Activated CD8-positive, alpha-beta T cell treated with anti-CD3 and anti-CD28 coated beads for 36 hours (primary cell): ENCODE measurements around the gene SHOX. TPM values are rescaled to one million over a fixed set of nuclear protein-coding genes. Genes with fewer than 3 reads are reported as not detected.
"Not testable (repeated sequence)": the region's sequence is repeated elsewhere in the genome, so short reads cannot be mapped to it uniquely, and the experiment has no call there.

Experiments used
- ATAC-seq: fragments of 200-7000 bp; cut with Tn5 transposase; one replicate; pipeline ENCODE4 v1.10.0; 2021; ENCODE audit warnings: mild to moderate bottlenecking, moderate library complexity
- CTCF ChIA-PET: fragments of 350-600 bp; sonication (Branson Sonifier 250); formaldehyde crosslinking; loops from one replicate; lab custom pipeline; 2021; ENCODE audit warnings: antibody characterized with exemption; lab: Charles Lee
- POLR2A ChIA-PET: fragments of 350-600 bp; sonication (Branson Sonifier 250); formaldehyde crosslinking; loops from one replicate; lab custom pipeline; 2021; ENCODE audit warnings: antibody characterized with exemption; lab: Charles Lee
- DNase-seq: peaks from one replicate; pipeline ENCODE4 v3.0.0-alpha.2; 2020
- H3K27ac Mint-ChIP-seq: one replicate; pipeline ENCODE4 v1.8.0; 2021; ENCODE audit warnings: mild to moderate bottlenecking, mixed read lengths
- H3K27me3 Mint-ChIP-seq: one replicate; pipeline ENCODE4 v1.8.0; 2021; ENCODE audit warnings: mixed read lengths
- H3K36me3 Mint-ChIP-seq: one replicate; pipeline ENCODE4 v1.8.0; 2021; ENCODE audit warnings: low read depth, mixed read lengths
- H3K4me1 Mint-ChIP-seq: one replicate; pipeline ENCODE4 v1.8.0; 2021; ENCODE audit warnings: low read depth, mixed read lengths
- H3K4me3 Mint-ChIP-seq: one replicate; pipeline ENCODE4 v1.8.0; 2021; ENCODE audit warnings: mild to moderate bottlenecking, moderate library complexity, mixed read lengths
- H3K9me3 Mint-ChIP-seq: one replicate; pipeline ENCODE4 v1.8.0; 2021; ENCODE audit warnings: mixed read lengths
- intact Hi-C: fragments of 100-400 bp; cut with micrococcal nuclease; formaldehyde crosslinking; loops from one replicate; pipeline ENCODE4 v1.10.0; 2022
- total RNA-seq, 2 experiments: library from RNA; stranded (reverse); gene quantifications; one replicate each; pipeline ENCODE4 v1.2.3, GENCODE V29; 2021
- TF ChIP-seq, protein P1 (sequence below): fragments of 200-600 bp; IDR thresholded peaks from one replicate; pipeline ENCODE4 v1.8.0; 2022; ENCODE audit warnings: antibody characterized with exemption, mild to moderate bottlenecking

The SHOX gene
- total RNA-seq, 2 experiments from 2014 or later, result not detected

DNA sequence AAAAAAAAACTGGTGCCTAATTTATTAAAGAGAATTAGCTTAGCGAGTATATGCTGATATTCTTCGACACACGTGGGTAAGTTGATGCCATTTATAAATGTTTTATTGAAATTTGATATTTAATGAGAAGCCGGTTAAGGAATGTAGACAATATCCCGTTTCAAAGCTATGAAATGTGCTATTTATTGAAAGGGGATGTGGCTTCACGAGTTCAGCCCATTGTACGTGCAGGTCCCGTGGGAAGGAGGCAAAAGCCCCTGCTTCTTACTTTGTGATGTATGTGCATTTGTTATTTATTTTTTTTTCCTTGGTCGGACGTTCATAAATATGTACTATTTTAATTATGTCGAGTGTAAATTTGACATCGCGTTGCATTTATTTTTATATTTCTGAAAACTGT, 20.2 kb downstream of the SHOX start:
- Mint-ChIP-seq H3K4me1 (no peaks in the 10 kb centered on the region), H3K27me3 (peaks cover 6% of the 10 kb centered on the region), H3K4me3 (no peak overlapping the region), H3K9me3 (no peaks in the 10 kb centered on the region), H3K36me3 (no peaks in the 10 kb centered on the region), H3K27ac (no peak overlapping the region)
- DNase-seq, result no peak
- intact Hi-C loops, result no loop called here
- ChIA-PET POLR2A (no interaction called here), CTCF (no interaction called here)
- TF ChIP-seq, protein P1, sequence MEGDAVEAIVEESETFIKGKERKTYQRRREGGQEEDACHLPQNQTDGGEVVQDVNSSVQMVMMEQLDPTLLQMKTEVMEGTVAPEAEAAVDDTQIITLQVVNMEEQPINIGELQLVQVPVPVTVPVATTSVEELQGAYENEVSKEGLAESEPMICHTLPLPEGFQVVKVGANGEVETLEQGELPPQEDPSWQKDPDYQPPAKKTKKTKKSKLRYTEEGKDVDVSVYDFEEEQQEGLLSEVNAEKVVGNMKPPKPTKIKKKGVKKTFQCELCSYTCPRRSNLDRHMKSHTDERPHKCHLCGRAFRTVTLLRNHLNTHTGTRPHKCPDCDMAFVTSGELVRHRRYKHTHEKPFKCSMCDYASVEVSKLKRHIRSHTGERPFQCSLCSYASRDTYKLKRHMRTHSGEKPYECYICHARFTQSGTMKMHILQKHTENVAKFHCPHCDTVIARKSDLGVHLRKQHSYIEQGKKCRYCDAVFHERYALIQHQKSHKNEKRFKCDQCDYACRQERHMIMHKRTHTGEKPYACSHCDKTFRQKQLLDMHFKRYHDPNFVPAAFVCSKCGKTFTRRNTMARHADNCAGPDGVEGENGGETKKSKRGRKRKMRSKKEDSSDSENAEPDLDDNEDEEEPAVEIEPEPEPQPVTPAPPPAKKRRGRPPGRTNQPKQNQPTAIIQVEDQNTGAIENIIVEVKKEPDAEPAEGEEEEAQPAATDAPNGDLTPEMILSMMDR, result no peak
- ATAC-seq, result no peak

DNA sequence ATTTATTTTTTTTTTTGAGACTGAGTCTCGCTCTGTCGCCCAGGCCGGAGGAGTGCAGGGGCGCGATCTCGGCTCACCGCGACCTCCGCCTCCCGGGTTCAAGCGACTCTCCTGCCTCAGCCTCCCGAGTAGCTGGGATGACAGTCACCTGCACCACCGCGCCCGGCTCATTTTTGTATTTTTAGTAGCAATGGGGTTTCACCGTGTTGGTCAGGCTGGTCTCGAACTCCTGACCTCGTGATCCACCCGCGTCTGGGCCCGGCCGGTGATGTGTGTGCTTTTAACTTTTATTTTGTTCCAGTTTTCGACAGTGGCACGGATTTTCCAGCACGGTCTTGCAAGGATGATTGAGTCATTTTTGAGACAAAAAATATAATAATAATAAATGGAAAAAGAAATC, 21.3 kb downstream of the SHOX start:
- H3K27ac Mint-ChIP-seq, H3K4me1 Mint-ChIP-seq, POLR2A ChIA-PET, intact Hi-C loops, H3K9me3 Mint-ChIP-seq, DNase-seq, H3K27me3 Mint-ChIP-seq, H3K36me3 Mint-ChIP-seq, CTCF ChIA-PET, H3K4me3 Mint-ChIP-seq, ATAC-seq: not testable (repeated sequence)

GRCh38 chrX:652341-652741, 21.8 kb downstream of the SHOX start:
- CTCF ChIA-PET, result no interaction called here
- H3K9me3 Mint-ChIP-seq, result no peaks in the 10 kb centered on the region
- TF ChIP-seq, protein P1, result no peak
- H3K36me3 Mint-ChIP-seq, result no peaks in the 10 kb centered on the region
- DNase-seq, result no peak
- intact Hi-C loops, result no loop called here
- no peaks in the 10 kb centered on the region for H3K4me1 Mint-ChIP-seq
- no peaks in the 10 kb centered on the region for H3K27me3 Mint-ChIP-seq
- H3K4me3 Mint-ChIP-seq, result no peak overlapping the region
- ATAC-seq, result no peak
- POLR2A ChIA-PET, result no interaction called here
- H3K27ac Mint-ChIP-seq, result no peak overlapping the region

GRCh38 chrX:653306-653705, 22.7 kb downstream of the SHOX start:
- TF ChIP-seq, protein P1, result no peak
- ATAC-seq, result no peak
- ChIA-PET POLR2A (no interaction called here), CTCF (no interaction called here)
- Mint-ChIP-seq H3K4me3 (no peak overlapping the region), H3K9me3 (no peaks in the 10 kb centered on the region), H3K27ac (no peak overlapping the region), H3K27me3 (no peaks in the 10 kb centered on the region), H3K4me1 (no peaks in the 10 kb centered on the region), H3K36me3 (no peaks in the 10 kb centered on the region)
- intact Hi-C loops, result no loop called here
- DNase-seq, result no peak

DNA sequence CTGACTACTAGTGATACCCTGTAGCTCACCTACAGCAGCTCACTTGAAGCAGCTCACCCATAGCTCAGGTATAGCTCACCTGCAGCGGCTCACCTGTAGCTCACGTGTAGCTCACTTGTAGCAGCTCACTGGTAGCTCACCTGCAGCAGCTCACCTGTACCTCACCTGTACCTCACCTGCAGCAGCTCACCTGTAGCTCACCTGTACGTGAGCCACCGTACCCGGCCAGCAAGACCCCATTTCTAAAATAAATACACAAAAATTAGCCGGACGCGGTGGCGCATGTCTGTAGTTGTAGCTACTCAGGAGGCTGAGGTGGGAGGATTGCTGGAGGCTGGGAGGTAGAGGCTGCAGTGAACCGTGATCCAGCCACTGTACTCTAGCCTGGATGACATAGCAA, 30.6 kb downstream of the SHOX start:
- no peaks in the 10 kb centered on the region for H3K27me3 Mint-ChIP-seq
- no peak overlapping the region for H3K4me3 Mint-ChIP-seq
- POLR2A ChIA-PET, result no interaction called here
- intact Hi-C loops, result no loop called here
- H3K27ac Mint-ChIP-seq, result no peak overlapping the region
- H3K4me1 Mint-ChIP-seq, result no peaks in the 10 kb centered on the region
- TF ChIP-seq, protein P1, result no peak
- CTCF ChIA-PET, result no interaction called here
- no peaks in the 10 kb centered on the region for H3K36me3 Mint-ChIP-seq
- H3K9me3 Mint-ChIP-seq, result no peaks in the 10 kb centered on the region
- DNase-seq, result no peak
- no peak for ATAC-seq

- H3K36me3 Mint-ChIP-seq, result no peaks in the 10 kb centered on the region
- DNase-seq (no peak), ATAC-seq (no peak)
- TF ChIP-seq, protein P1, result no peak
- POLR2A ChIA-PET, result no interaction called here
- no peaks in the 10 kb centered on the region for H3K9me3 Mint-ChIP-seq
- intact Hi-C loops, result no loop called here
- no peaks in the 10 kb centered on the region for H3K27me3 Mint-ChIP-seq
- H3K4me1 Mint-ChIP-seq, result no peaks in the 10 kb centered on the region
- CTCF ChIA-PET, result no interaction called here
- H3K27ac Mint-ChIP-seq, result no peak overlapping the region
- H3K4me3 Mint-ChIP-seq, result no peak overlapping the region
Observed at GRCh38 chrX:662126-662525, 31.5 kb downstream of the SHOX start.
